Measurements from ENCODE around the gene TSPAN4. TPM values are rescaled to one million over a fixed set of nuclear protein-coding genes. Genes with fewer than 3 reads are reported as not detected.

TSPAN4 gene
- total RNA-seq, 1 donor = 164 TPM

- no peak overlapping the region for H3K4me3 ChIP-seq (ENCODE audit: low read depth, low read length)
- DNase-seq (ENCODE audit: low read depth) = no peak
- no peak for TF ChIP-seq CTCF (IDR thresholded peaks at IDR 0.05; ENCODE audit: insufficient read depth, low read length)
These were observed 42.2 kb upstream of the TSPAN4 start for GRCh38 chr11:800473-800872.

GRCh38 chr11:801097-801780 is 41.4 kb upstream of the TSPAN4 start:
- no peak for TF ChIP-seq CTCF (IDR thresholded peaks at IDR 0.05; ENCODE audit: insufficient read depth, low read length)
- H3K4me3 ChIP-seq (ENCODE audit: low read depth, low read length) = no peak overlapping the region
- no peak for DNase-seq (ENCODE audit: low read depth)

- H3K4me3 ChIP-seq (ENCODE audit: low read depth, low read length) = no peak overlapping the region
- no peak for TF ChIP-seq CTCF (IDR thresholded peaks at IDR 0.05; ENCODE audit: insufficient read depth, low read length)
- no peak for DNase-seq (ENCODE audit: low read depth)
These were observed 40.5 kb upstream of the TSPAN4 start for GRCh38 chr11:802018-802617.

- no peak for TF ChIP-seq CTCF (IDR thresholded peaks at IDR 0.05; ENCODE audit: insufficient read depth, low read length)
- peak overlapping the region; percentile 68 for H3K4me3 ChIP-seq (ENCODE audit: low read depth, low read length)
- no peak for DNase-seq (ENCODE audit: low read depth)
These were observed 39.8 kb upstream of the TSPAN4 start for GRCh38 chr11:802693-803466.

- peak overlapping the region; percentile 68 for H3K4me3 ChIP-seq (ENCODE audit: low read depth, low read length)
- no peak for TF ChIP-seq CTCF (IDR thresholded peaks at IDR 0.05; ENCODE audit: insufficient read depth, low read length)
These were observed 39.2 kb upstream of the TSPAN4 start for GRCh38 chr11:803467-803742.

GRCh38 chr11:803770-804598 is 38.7 kb upstream of the TSPAN4 start:
- no peak for TF ChIP-seq CTCF (IDR thresholded peaks at IDR 0.05; ENCODE audit: insufficient read depth, low read length)
- no peak for DNase-seq (ENCODE audit: low read depth)
- H3K4me3 ChIP-seq (ENCODE audit: low read depth, low read length) = peak overlapping the region; percentile 68

More at GRCh38 chr11:803467-803742, 39.2 kb upstream of the TSPAN4 start:
- DNase-seq (ENCODE audit: low read depth) = no peak
